PC-9 (cell line): ENCODE results near the gene ADARB2.

Source experiments
- CTCF ChIP-seq: fragments of 200-600 bp; sonication (generic); conservative IDR thresholded peaks from 2 replicates; pipeline ENCODE4 v1.6.1; 2017; ENCODE audit warnings: mixed run types, antibody characterized with exemption, mild to moderate bottlenecking, moderate library complexity
- EZH2 ChIP-seq: fragments of 200-600 bp; sonication (generic); IDR thresholded peaks from 2 replicates; pipeline ENCODE4 v1.8.0; 2017; ENCODE audit warnings: antibody characterized with exemption, low read depth

- no peak for TF ChIP-seq CTCF
- no peak for TF ChIP-seq EZH2
These were observed 327.9 kb downstream of the ADARB2 start for GRCh38 chr10:1409392-1409791.
